ENCODE results near the gene ACOX1.
A peak's percentile ranks its signal among the peaks of the same experiment; 100 is the strongest.

The ACOX1 gene

GRCh38 chr17:75933808-75934207, 45.2 kb downstream of the ACOX1 start:
- no peak for DNase-seq (ENCODE audit: low spot score)

- no peak for DNase-seq (ENCODE audit: low spot score)
Observed at GRCh38 chr17:75932852-75933251, 46.1 kb downstream of the ACOX1 start.

GRCh38 chr17:75931062-75931461, 47.9 kb downstream of the ACOX1 start:
- DNase-seq (ENCODE audit: low spot score) = no peak

GRCh38 chr17:75927286-75927922, 51.6 kb downstream of the ACOX1 start:
- peak; percentile 15 for DNase-seq (ENCODE audit: low spot score)

- no peak for DNase-seq (ENCODE audit: low spot score)
Observed at GRCh38 chr17:75926456-75926855, 52.5 kb downstream of the ACOX1 start.

- DNase-seq (ENCODE audit: low spot score) = no peak
Observed at GRCh38 chr17:75925912-75926311, 53.1 kb downstream of the ACOX1 start.

GRCh38 chr17:75925103-75925502, 53.9 kb downstream of the ACOX1 start:
- no peak for DNase-seq (ENCODE audit: low spot score)

- DNase-seq (ENCODE audit: low spot score) = no peak
Observed at GRCh38 chr17:75922963-75923874, 55.7 kb downstream of the ACOX1 start.

GRCh38 chr17:75922173-75922961, 56.6 kb downstream of the ACOX1 start:
- no peak for DNase-seq (ENCODE audit: low spot score)

- DNase-seq (ENCODE audit: low spot score) = no peak
Observed at GRCh38 chr17:75921596-75921995, 57.4 kb downstream of the ACOX1 start.

- DNase-seq (ENCODE audit: low spot score) = no peak
Observed at GRCh38 chr17:75920045-75920560, 58.9 kb downstream of the ACOX1 start.

- DNase-seq (ENCODE audit: low spot score) = no peak
Observed at GRCh38 chr17:75919611-75920010, 59.4 kb downstream of the ACOX1 start.

GRCh38 chr17:75917917-75918445, 61.0 kb downstream of the ACOX1 start:
- DNase-seq (ENCODE audit: low spot score) = no peak

- no peak for DNase-seq (ENCODE audit: low spot score)
Observed at GRCh38 chr17:75917141-75917916, 61.6 kb downstream of the ACOX1 start.

GRCh38 chr17:75915268-75915667, 63.7 kb downstream of the ACOX1 start:
- DNase-seq (ENCODE audit: low spot score) = no peak

GRCh38 chr17:75914643-75915267, 64.2 kb downstream of the ACOX1 start:
- no peak for DNase-seq (ENCODE audit: low spot score)

- no peak for DNase-seq (ENCODE audit: low spot score)
Observed at GRCh38 chr17:75913537-75914210, 65.3 kb downstream of the ACOX1 start.

- no peak for DNase-seq (ENCODE audit: low spot score)
Observed at GRCh38 chr17:75910699-75911098, 68.3 kb downstream of the ACOX1 start.

GRCh38 chr17:75909812-75910274, 69.1 kb downstream of the ACOX1 start:
- no peak for DNase-seq (ENCODE audit: low spot score)
